Lung microvascular endothelial cell (primary cell): ENCODE data around the gene FPR1. TPM values are rescaled to one million over a fixed set of nuclear protein-coding genes. Genes with fewer than 3 reads are reported as not detected.

ENCODE experiments used
- DNase-seq, 2 donors: peaks; one replicate each; pipeline versions ENCODE4 v3.0.0 to v3.0.0-alpha.2; 2010; ENCODE audit warnings: low read depth in 2 of 2
- total RNA-seq: library from RNA; depleted of rRNA; stranded (reverse); fragments of >200 nt; gene quantifications from 2 replicates; pipeline ENCODE4 v1.2.1, GENCODE V29; 2014

The FPR1 gene
- total RNA-seq, 1 donor from 2014 or later, result not detected

DNA sequence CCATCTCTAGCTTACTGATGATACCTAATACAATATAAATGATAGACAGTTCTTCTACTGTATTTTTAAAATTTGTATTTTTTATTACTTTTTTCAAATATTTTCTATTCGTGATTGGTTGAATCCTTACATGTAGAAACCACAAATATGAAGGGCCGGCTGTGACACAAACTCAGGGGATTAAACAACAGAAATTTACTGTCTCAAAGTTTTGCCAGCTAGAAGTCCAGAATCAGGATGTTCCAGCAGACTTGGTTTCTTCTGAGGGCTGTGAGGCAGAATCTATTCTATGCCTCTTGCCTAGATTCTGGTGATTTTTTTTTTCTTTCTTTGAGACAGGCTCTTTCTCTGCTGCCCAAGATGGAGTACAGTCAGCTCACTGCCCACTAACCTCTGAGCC is 13.8 kb downstream of the FPR1 start:
- DNase-seq, result no peak

DNA sequence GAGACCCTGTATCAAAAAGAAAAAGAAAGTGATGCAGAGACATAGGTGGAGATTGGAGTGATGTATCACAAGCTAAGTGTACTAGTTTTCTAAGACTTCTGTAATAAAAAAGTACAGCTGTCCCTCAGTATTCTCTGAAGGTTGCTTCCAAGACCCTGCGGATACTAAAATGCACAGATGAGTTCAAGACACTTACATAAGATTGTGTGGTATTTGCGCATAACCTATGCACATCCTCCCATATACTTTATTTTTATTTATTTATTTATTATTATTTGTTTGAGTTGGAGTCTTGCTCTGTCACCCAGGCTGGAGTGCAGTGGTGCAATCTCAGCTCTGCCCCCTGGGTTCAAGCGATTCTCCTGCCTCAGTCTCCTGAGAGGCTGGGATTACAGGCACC is 14.3 kb downstream of the FPR1 start:
- no peak for DNase-seq

DNA sequence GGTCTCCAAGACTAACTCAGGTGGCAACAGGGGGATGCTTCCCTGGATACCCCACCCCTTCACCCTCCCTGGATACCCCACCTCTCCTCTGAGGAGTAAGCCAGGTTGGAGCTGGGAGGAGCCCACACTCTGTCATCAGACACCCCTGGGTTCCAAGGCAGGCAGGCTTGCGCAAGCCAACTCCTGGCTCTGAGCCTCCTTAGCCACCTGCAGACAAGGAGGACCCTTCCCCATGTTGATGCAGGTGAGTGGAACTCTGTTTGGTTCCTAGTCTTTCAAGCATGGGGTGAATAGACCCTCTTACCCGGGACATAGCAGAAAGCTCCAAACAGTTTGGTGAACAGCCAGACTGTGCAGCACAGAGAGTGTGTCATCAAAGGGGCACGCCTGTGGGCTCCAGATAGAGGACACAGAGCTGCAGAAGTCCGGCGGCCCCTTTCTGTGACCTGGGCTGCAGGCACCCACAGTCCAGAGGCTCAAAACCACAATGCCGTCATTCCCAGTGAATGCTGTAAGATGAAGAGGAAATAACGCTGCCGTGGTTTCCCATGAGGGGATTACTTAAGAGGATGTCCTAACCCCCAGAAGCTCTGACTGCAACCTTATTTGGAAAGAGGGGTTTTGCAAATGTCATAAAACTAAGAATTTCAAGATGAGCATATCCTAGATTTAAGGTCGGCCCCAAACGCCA is 15.8 kb downstream of the FPR1 start:
- peak in 1 of 2 donors; percentile 11 for DNase-seq

- no peak for DNase-seq
Observed at GRCh38 chr19:51733742-51734522, 17.7 kb downstream of the FPR1 start.

DNA sequence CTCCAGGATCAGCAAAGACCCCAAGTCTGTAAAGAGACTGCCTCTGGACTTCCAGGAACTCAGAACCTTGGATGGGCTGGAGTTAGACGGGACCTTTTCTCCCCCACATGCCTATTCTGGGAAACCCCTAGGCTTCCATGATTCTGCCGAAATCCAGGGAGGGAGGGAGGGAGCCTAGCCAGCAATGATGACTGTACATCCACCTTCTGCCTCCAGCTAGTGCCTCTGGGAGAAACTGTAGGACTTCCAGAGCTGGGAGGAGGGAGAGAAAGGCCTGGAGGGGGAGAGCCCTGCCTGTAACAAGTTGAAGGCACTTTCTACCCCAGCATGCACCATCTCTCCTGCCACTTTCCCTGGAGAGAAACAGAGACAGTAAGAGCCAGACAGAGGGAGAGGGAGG is 21.9 kb downstream of the FPR1 start:
- no peak for DNase-seq

DNA sequence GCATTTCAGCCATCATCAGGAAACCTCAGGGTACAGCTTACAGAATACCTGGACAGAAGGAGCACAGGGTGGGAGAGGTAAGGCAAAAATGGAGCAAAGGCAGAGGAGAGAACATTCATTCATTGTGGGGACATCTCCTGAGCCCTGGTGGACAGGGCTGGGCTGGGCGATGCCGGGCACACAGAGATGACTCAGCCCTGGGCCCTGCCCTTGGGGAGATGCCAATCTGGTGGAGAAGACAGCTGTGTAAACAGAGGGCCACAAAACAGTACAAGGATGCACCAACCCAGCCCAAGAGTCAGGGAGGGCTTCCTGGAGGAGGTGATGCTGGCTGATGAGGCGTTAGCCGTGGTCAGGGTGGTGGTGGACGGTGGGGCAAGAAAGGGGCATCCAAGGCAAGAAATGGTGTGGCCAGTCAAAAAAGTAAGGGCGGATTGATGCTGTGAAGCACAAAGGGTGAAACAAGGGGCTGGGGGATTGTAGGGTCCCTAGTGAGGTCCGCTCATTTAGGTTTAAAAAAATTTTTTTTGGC is 24.3 kb downstream of the FPR1 start:
- peak in 1 of 2 donors; percentile 29 for DNase-seq

DNA sequence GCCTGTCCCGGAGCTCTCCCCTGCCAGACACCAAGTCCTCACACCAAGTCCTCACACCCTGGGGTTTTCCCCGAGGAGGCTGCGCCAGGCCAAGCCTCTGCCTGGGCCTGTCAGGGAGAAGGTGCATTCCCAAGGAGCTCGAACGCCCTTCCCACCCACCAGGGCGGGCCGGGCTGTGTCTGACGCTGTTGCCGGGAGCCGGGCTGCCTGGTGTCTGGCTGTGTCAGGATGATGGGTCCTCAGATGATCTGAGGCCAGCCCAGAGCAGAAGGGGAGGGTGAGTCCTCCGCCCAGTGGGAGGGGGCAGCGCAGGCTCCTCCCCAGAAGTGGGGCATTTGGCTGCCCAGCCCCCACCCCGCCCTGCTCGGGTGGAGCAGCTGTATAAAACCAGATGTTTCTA is 25.6 kb downstream of the FPR1 start:
- peak in 1 of 2 donors; percentile 40 for DNase-seq

DNA sequence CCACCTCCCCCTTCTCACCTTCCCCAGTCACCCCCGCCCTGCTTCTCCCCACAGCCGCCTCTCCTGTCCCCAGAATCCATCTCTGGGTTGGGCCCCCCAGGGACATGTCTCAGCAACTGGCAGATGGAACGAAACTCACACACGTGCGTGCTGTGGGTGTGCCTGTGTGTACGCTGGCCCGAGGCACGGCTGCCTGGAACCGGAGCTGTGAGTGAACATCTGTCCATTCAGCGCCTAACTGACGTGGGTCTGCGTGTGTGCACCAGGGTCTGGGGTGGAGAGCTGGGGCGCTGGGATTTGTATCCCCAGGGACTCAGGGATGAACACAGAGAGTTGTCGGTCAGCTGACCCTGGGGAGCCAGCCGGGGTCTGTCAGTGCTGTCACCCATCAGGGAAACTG is 27.1 kb downstream of the FPR1 start:
- DNase-seq, result no peak

DNA sequence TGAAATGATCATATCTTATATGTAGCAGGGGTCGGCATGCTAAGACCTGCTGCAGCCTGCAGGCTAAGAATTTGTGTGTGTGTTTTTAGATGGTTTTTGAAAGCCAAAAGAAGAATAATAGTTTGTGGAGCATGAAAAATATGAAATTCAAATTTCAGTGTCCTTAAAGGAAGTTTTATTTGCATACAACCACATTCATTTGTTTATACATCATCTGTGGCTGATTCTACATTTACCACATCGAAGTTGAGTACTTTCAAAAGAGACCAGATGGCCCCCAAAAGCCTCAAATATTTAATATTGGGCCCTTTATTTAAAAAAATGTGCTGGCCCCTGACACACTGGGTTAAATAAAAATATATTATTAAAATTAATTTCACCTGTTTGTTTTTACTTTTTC is 29.2 kb downstream of the FPR1 start:
- DNase-seq, result no peak

- no peak for DNase-seq
Observed at GRCh38 chr19:51721905-51722304, 29.8 kb downstream of the FPR1 start.

GRCh38 chr19:51719251-51719988 is 32.3 kb downstream of the FPR1 start:
- DNase-seq, result no peak

DNA sequence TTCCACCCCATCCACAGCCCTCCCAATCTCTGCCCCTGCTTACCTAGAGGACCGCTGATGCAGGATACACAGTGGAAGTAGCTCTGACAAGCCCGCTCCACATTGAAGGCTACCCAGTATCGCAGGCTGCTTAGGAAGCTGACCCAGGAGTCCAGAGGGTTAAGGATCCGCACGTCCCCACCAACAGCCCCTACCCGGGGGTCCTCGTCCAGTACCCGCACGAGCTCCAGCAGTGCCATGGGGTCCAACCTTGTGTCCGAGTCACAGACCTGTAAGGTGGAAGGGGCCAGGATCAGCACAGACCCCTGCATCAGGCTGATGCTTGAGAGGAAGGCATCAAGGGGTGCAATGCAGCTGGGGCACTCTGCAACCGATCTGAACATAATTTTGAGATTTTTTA is 34.8 kb downstream of the FPR1 start:
- DNase-seq, result no peak

DNA sequence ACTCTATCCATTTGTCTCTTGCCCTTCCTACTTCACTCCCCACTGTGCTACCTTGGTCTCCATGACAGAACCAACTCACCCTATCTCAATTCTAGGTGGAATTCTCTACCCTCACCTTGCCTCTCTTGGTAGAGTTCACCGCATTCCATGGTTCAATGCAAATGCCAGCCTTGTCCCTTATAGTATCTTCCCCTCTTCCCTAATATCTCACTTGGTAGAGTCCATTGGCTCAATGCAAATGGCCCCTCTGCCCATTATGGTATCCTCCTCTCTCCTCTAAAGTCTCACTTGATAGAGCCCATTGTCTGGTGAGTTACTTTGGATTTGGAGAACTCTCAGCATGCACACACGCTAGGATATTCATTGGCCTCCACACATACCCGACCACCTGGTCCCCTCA is 35.8 kb downstream of the FPR1 start:
- no peak for DNase-seq

- no peak for DNase-seq
Observed at GRCh38 chr19:51714848-51715247, 36.8 kb downstream of the FPR1 start.

DNA sequence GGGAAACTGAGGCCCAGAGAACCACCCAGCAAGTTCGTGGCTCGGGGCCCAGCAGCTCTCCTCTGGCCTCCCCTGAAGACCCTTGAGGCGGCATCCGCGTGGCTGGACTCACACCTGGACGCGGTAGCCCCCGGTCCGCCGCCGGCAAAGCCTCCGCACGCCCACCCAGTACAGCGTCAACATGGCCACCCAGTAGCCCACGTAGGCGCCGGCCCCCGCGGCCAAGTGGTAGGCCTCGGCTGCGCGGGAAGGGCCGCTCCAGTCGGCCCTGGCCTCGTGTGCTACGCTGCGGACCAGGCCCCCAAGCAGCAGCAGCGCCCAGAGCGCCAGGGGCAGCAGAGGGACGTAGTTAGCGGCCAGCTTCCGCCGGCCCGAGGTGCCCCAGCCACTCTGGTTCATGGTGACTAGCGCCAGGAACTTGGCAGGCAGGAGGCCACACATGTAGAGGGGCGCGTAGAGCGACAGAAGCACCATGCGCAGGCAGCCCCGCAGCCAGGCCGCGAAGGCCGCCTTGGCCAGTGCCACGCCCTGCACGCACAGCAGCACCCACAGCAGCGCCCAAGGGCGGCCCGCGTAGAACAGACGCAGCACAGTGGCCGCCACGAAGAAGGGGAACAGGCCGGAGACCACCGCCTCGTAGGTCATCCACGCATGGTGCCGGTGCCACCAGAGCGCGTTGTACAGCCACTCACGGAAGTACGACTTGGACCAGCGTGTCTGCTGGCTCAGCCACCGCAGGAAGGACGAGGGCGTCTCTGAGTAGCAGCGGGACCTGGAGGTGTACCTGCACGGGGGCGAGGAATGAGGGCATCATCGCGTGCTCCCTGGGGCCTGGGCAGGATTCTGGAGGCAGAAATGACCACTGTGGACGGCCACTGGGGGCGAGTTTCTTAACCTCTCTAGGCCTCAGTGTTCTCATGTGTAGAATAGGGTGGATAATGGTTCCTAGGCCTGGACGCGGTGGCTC is 38.1 kb downstream of the FPR1 start:
- DNase-seq, result no peak

GRCh38 chr19:51712461-51713081 is 39.1 kb downstream of the FPR1 start:
- DNase-seq, result peak; percentile 39 to 64

GRCh38 chr19:51711702-51712101 is 40.0 kb downstream of the FPR1 start:
- DNase-seq, result no peak

DNA sequence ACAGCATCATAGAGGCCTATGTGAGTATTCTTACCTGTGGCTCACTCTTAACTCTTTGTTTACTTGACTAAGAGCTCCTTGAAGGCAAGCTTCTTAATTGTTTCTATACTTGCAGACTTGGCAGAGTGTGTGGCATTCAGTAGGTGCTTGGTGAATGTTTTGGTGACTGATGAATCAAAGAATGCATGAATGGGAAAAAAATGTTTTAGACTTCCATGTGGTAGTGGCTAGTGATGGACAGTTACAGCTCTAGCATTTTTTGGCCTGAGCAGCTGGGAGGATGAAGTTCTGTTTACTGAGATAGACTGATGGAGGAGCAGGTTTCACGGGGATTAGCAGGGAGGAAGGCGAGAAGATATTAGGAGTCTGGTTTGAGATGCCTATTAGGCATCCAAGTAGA is 41.5 kb downstream of the FPR1 start:
- DNase-seq, result no peak

DNA sequence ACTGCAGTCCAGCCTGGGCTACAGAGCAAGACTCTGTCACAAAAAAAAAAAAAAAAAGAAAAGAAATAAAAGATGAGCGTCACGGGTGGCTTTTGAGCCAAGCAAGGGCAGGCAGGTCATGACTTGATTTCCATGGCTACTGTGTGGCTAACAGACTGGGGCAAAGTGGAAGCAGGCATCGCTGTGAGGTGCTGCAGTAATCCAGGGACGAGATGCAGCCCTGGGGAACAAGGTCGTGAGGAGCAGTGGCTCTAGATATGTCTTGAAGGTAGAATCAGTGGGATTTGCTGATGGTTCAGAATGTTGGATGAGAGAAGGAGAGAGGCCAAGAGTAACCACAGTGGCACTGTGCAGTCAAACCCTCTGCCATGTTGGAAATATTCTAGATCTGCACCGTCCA is 42.1 kb downstream of the FPR1 start:
- DNase-seq, result no peak

GRCh38 chr19:51708811-51709210 is 42.9 kb downstream of the FPR1 start:
- DNase-seq, result no peak

- no peak for DNase-seq
Observed at GRCh38 chr19:51706885-51707284, 44.8 kb downstream of the FPR1 start.
